GM23338 (cell line): ENCODE results near the gene EIF3K. TPM values are rescaled to one million over a fixed set of nuclear protein-coding genes. Genes with fewer than 3 reads are reported as not detected.

ENCODE experiments used
- ATAC-seq: fragments of 200-7000 bp; cut with Tn5 transposase; 3 replicates; pipeline ENCODE4 v1.9.1; 2020
- DNase-seq: peaks from one replicate; pipeline ENCODE4 v3.0.0-alpha.2; 2015; ENCODE audit warnings: low spot score
- H2AFZ ChIP-seq: fragments of 200-600 bp; sonication (generic); 2 replicates; pipeline ENCODE4 v1.8.0; 2016; ENCODE audit warnings: antibody characterized with exemption, mild to moderate bottlenecking, moderate library complexity
- H3F3A ChIP-seq: fragments of 200-600 bp; sonication (generic); replicated peaks from 2 replicates; pipeline ENCODE4 v1.8.0; 2017; ENCODE audit warnings: antibody characterized with exemption, mixed run types, low read depth
- H3K27ac ChIP-seq: fragments of 200-600 bp; sonication (generic); 2 replicates; pipeline ENCODE4 v1.6.1; 2016; ENCODE audit warnings: low read depth
- H3K27me3 ChIP-seq: fragments of 200-600 bp; sonication (generic); 2 replicates; pipeline ENCODE4 v1.8.0; 2016; ENCODE audit warnings: mild to moderate bottlenecking, mixed run types, moderate library complexity; ENCODE audit not compliant: insufficient read depth
- H3K36me3 ChIP-seq: fragments of 200-600 bp; sonication (generic); 2 replicates; pipeline ENCODE4 v1.8.0; 2016; ENCODE audit warnings: mild to moderate bottlenecking; ENCODE audit not compliant: insufficient read depth
- H3K4me1 ChIP-seq: fragments of 200-600 bp; sonication (generic); 2 replicates; pipeline ENCODE4 v1.8.0; 2016; ENCODE audit warnings: mild to moderate bottlenecking, moderate library complexity; ENCODE audit not compliant: insufficient read depth
- H3K4me2 ChIP-seq: fragments of 200-600 bp; sonication (generic); 2 replicates; pipeline ENCODE4 v1.7.1; 2017; ENCODE audit warnings: mixed run types
- H3K4me3 ChIP-seq: fragments of 200-600 bp; sonication (generic); 2 replicates; pipeline ENCODE4 v1.6.1; 2016; ENCODE audit warnings: mixed run types
- H3K79me2 ChIP-seq: fragments of 200-600 bp; sonication (generic); replicated peaks from 2 replicates; pipeline ENCODE4 v1.8.0; 2017; ENCODE audit warnings: mild to moderate bottlenecking; ENCODE audit not compliant: insufficient read depth
- H3K9me2 ChIP-seq: fragments of 200-600 bp; sonication (generic); 2 replicates; pipeline ENCODE4 v1.8.0; 2017; ENCODE audit not compliant: insufficient read depth
- H4K20me1 ChIP-seq: fragments of 200-600 bp; sonication (generic); replicated peaks from 2 replicates; pipeline ENCODE4 v1.8.0; 2017; ENCODE audit warnings: mild to moderate bottlenecking; ENCODE audit not compliant: insufficient read depth
- H3K27ac Mint-ChIP-seq: 2 replicates; pipeline ENCODE4 v1.8.0; 2020; ENCODE audit warnings: inconsistent platforms, mild to moderate bottlenecking, moderate library complexity, mixed read lengths
- H3K27me3 Mint-ChIP-seq: 3 replicates; pipeline ENCODE4 v1.8.0; 2022; ENCODE audit warnings: low read depth, mild to moderate bottlenecking, moderate library complexity, mixed read lengths, inconsistent platforms; ENCODE audit not compliant: insufficient read depth, poor library complexity
- H3K36me3 Mint-ChIP-seq: 3 replicates; pipeline ENCODE4 v1.8.0; 2021; ENCODE audit warnings: low read depth, mild to moderate bottlenecking, inconsistent platforms, moderate library complexity, mixed read lengths
- H3K4me1 Mint-ChIP-seq: 3 replicates; pipeline ENCODE4 v1.8.0; 2020; ENCODE audit warnings: mild to moderate bottlenecking, inconsistent platforms, mixed read lengths
- H3K4me3 Mint-ChIP-seq: 3 replicates; pipeline ENCODE4 v1.8.0; 2021; ENCODE audit warnings: moderate library complexity, mild to moderate bottlenecking, inconsistent platforms, mixed read lengths
- H3K9me3 Mint-ChIP-seq: 3 replicates; pipeline ENCODE4 v1.8.0; 2020; ENCODE audit warnings: moderate library complexity, mild to moderate bottlenecking, inconsistent platforms, mixed read lengths
- CREB1 ChIP-seq: fragments of 250-450 bp; sonication (Bioruptor Pico); IDR thresholded peaks from 2 replicates; pipeline ENCODE4 v1.5.0; 2020; ENCODE audit warnings: low read depth, mild to moderate bottlenecking, moderate library complexity
- EZH2 ChIP-seq: fragments of 200-600 bp; sonication (generic); IDR thresholded peaks from one replicate; pipeline ENCODE4 v1.8.0; 2017; ENCODE audit warnings: antibody characterized with exemption, mild to moderate bottlenecking, low read depth; ENCODE audit not compliant: unreplicated experiment
- EZH2phosphoT487 ChIP-seq: fragments of 200-600 bp; sonication (generic); IDR thresholded peaks from one replicate; pipeline ENCODE4 v1.8.1; 2018; ENCODE audit warnings: antibody characterized with exemption; ENCODE audit not compliant: unreplicated experiment
- JUNB ChIP-seq: IDR thresholded peaks from one replicate; pipeline ENCODE4 v1.6.1; 2016; ENCODE audit warnings: antibody characterized with exemption; ENCODE audit not compliant: unreplicated experiment
- POLR2AphosphoS5 ChIP-seq: IDR thresholded peaks from 2 replicates; pipeline ENCODE4 v1.6.1; 2016; ENCODE audit warnings: antibody characterized with exemption, low read depth
- ZNF114 ChIP-seq: fragments of 250-450 bp; sonication (Bioruptor Pico); IDR thresholded peaks from 2 replicates; pipeline ENCODE4 v1.5.0; 2020; ENCODE audit warnings: mild to moderate bottlenecking, moderate library complexity
- polyA plus RNA-seq: library from polyadenylated mRNA; unstranded; fragments of >200 nt; fragmentation: Nextera tagmentation; extraction: Ambion mirVana; gene quantifications from 2 replicates; pipeline ENCODE4 v1.2.1, GENCODE V29; 2016
- total RNA-seq: library from RNA; depleted of rRNA; stranded (reverse); fragments of >200 nt; shearing (Covaris generic); gene quantifications from 2 replicates; pipeline ENCODE4 v1.2.3, GENCODE V29; 2014
- TF ChIP-seq, protein P1 (sequence below), 2 experiments: fragments of 200-600 bp in 1 of 2; sonication (generic) in 1 of 2; conservative IDR thresholded peaks; 2 replicates each; pipeline versions ENCODE4 v1.5.1 to v1.6.1; 2016 to 2017; ENCODE audit warnings: antibody characterized with exemption in 2 of 2, low read depth in 2 of 2, mild to moderate bottlenecking in 2 of 2, moderate library complexity in 1 of 2
- TF ChIP-seq, protein P2 (sequence below): IDR thresholded peaks from one replicate; pipeline ENCODE4 v1.6.1; 2018; ENCODE audit warnings: antibody characterized with exemption; ENCODE audit not compliant: unreplicated experiment

EIF3K gene
- total and polyA plus RNA-seq, 2 experiments from 2014 or later: 226 to 509 TPM

DNA sequence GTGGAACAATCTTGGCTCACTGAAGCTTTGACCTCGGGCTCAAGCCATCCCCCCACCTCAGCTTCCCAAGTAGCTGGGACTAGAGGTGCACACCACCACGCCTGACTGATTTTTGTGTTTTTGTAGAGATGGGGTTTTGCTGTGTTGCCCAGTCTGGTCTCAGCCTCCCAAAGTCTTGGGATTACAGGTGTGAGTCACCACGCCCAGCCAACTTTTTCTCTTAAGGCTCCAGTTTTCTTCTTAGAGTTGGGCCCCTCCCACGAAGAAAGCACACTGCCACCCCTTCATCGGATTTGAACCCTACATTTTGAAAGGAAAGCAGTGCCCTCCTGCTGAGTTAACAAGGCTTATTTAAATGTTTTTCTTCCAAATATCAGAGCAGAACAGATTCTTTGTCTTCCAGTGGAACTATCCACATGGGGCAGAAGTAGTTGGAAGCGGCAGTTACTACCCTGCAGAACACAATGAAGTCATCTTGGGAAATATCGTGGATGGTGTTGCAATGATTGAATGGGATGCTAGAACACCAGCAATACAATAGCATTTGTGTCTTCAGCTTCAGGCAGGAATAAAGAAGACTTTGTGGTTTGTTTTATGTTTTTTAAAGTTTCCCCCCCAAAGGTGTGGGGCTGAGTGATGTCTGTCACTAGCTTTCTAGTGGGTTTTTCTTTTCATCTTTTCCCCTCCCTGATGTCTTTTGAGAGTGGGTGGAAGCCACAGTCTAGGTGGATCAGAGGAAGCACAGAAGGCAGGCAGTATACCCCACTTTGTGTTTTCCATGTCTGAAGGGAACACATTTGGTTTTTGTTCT, 37.4 kb downstream of the EIF3K start (continued):
- TF ChIP-seq, protein P1, sequence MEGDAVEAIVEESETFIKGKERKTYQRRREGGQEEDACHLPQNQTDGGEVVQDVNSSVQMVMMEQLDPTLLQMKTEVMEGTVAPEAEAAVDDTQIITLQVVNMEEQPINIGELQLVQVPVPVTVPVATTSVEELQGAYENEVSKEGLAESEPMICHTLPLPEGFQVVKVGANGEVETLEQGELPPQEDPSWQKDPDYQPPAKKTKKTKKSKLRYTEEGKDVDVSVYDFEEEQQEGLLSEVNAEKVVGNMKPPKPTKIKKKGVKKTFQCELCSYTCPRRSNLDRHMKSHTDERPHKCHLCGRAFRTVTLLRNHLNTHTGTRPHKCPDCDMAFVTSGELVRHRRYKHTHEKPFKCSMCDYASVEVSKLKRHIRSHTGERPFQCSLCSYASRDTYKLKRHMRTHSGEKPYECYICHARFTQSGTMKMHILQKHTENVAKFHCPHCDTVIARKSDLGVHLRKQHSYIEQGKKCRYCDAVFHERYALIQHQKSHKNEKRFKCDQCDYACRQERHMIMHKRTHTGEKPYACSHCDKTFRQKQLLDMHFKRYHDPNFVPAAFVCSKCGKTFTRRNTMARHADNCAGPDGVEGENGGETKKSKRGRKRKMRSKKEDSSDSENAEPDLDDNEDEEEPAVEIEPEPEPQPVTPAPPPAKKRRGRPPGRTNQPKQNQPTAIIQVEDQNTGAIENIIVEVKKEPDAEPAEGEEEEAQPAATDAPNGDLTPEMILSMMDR (conservative IDR thresholded peaks at IDR 0.05; ENCODE audit: low read depth in 2 of 2): no peak
- TF ChIP-seq JUNB: no peak
- no peak for TF ChIP-seq CREB1 (CRISPR knock-in tag)
- no peak for TF ChIP-seq ZNF114 (CRISPR knock-in tag)
- no peak for TF ChIP-seq EZH2

DNA sequence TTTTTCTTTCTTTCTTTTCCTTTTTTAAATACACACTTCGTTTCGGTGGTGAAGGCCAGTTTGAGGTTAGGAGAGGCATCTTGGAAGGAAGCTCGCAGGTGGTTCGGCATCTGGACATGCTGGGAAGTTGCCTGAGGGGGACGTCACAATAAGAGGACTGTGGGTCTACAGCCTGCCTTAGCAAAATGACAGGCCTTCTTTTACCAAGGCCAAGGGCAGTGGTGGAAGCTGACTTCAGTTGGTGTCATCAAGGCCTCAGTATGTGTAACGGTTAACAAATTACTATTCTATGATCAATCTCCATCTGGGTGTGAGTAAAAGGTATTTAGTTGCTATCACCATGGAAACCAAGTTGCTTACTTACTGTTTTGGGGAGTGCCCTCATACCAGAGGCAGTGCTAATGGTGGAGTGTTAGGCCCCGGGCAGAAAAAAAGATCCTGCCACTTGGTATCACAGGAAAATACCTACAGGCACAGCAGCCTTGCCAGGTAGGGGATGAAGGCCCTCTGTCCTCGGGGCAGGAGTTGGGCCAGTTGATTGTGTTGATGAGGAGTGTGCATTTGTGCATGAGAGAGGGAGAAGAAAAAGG, 38.7 kb downstream of the EIF3K start:
- ATAC-seq: no peak; the same call in 2 of the 3 replicates

More for the DNA sequence above, 38.7 kb downstream of the EIF3K start:
- H3K4me3 ChIP-seq: no peak overlapping the region
- Mint-ChIP-seq H3K9me3 (no peaks in the 10 kb centered on the region), H3K4me3 (peak overlapping the region; percentile 33), H3K27me3 (peaks cover 9% of the 10 kb centered on the region), H3K36me3 (peaks cover 46% of the 10 kb centered on the region), H3K4me1 (peaks cover 90% of the 10 kb centered on the region), H3K27ac (peak overlapping the region; percentile 90)
- H3K27me3 ChIP-seq: no peaks in the 10 kb centered on the region
- H3K4me1 ChIP-seq: peaks cover 94% of the 10 kb centered on the region
- H3K79me2 ChIP-seq: peaks cover 100% of the 10 kb centered on the region
- TF ChIP-seq, protein P2, sequence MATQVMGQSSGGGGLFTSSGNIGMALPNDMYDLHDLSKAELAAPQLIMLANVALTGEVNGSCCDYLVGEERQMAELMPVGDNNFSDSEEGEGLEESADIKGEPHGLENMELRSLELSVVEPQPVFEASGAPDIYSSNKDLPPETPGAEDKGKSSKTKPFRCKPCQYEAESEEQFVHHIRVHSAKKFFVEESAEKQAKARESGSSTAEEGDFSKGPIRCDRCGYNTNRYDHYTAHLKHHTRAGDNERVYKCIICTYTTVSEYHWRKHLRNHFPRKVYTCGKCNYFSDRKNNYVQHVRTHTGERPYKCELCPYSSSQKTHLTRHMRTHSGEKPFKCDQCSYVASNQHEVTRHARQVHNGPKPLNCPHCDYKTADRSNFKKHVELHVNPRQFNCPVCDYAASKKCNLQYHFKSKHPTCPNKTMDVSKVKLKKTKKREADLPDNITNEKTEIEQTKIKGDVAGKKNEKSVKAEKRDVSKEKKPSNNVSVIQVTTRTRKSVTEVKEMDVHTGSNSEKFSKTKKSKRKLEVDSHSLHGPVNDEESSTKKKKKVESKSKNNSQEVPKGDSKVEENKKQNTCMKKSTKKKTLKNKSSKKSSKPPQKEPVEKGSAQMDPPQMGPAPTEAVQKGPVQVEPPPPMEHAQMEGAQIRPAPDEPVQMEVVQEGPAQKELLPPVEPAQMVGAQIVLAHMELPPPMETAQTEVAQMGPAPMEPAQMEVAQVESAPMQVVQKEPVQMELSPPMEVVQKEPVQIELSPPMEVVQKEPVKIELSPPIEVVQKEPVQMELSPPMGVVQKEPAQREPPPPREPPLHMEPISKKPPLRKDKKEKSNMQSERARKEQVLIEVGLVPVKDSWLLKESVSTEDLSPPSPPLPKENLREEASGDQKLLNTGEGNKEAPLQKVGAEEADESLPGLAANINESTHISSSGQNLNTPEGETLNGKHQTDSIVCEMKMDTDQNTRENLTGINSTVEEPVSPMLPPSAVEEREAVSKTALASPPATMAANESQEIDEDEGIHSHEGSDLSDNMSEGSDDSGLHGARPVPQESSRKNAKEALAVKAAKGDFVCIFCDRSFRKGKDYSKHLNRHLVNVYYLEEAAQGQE: no peak
- TF ChIP-seq EZH2phosphoT487: no peak
- 0 out of 2 replicates have a peak, but pooled peaks have one; percentile 11 for TF ChIP-seq POLR2AphosphoS5
- H3K4me2 ChIP-seq: peak overlapping the region; percentile 19
- peak; percentile 63 for DNase-seq
- peak overlapping the region; percentile 39 for H3K27ac ChIP-seq
- H3K9me2 ChIP-seq: no peaks in the 10 kb centered on the region
- H2AFZ ChIP-seq: no peak overlapping the region
- H3K36me3 ChIP-seq: 0 out of 2 replicates have a peak, but pooled peaks cover 4% of the 10 kb centered on the region
- H3F3A ChIP-seq: peaks cover 4% of the 10 kb centered on the region
- peaks cover 76% of the 10 kb centered on the region for H4K20me1 ChIP-seq
